PC-9 (cell line): ENCODE measurements around the gene STK10.

ENCODE experiments used
- CTCF ChIP-seq: fragments of 200-600 bp; sonication (generic); conservative IDR thresholded peaks from 2 replicates; pipeline ENCODE4 v1.6.1; 2017; ENCODE audit warnings: mixed run types, antibody characterized with exemption, mild to moderate bottlenecking, moderate library complexity
- EZH2 ChIP-seq: fragments of 200-600 bp; sonication (generic); IDR thresholded peaks from 2 replicates; pipeline ENCODE4 v1.8.0; 2017; ENCODE audit warnings: antibody characterized with exemption, low read depth

GRCh38 chr5:172048170-172048422 lies 139.9 kb downstream of the STK10 start:
- TF ChIP-seq CTCF, result no peak
- no peak for TF ChIP-seq EZH2
